Measurements from ENCODE around the gene TNNI3. TPM values are rescaled to one million over a fixed set of nuclear protein-coding genes. Genes with fewer than 3 reads are reported as not detected.

The TNNI3 gene
- not detected in 2 replicates for total RNA-seq

GRCh38 chr19:55157064-55157908, at the start of gene TNNI3:
Gene TNNI3, minus strand, starts transcription at chr19:55157732. Its CDS starts 143 bp downstream, at chr19:55157589.

GRCh38 chr19:55179606-55180484, 22.3 kb upstream of the TNNI3 start, which contains the start of gene SYT5:
Gene SYT5, minus strand, starts transcription at chr19:55180289. Its CDS starts 1,248 bp downstream, at chr19:55179041.

GRCh38 chr19:55166530-55167268, 9.2 kb upstream of the TNNI3 start, which contains the start of gene DNAAF3:
Gene DNAAF3, minus strand, starts transcription at chr19:55166613. Its CDS starts 200 bp downstream, at chr19:55166413.

GRCh38 chr19:55149078-55150003, 8.2 kb downstream of the TNNI3 start, which contains the start of gene TNNT1:
Gene TNNT1, minus strand, starts transcription at chr19:55149206. Its CDS starts 2,049 bp downstream, at chr19:55147157.

GRCh38 chr19:55116859-55117662, 40.5 kb downstream of the TNNI3 start, which contains the start of gene PPP1R12C:
Gene PPP1R12C, minus strand, starts transcription at chr19:55117637. Its CDS starts 94 bp downstream, at chr19:55117543.

Other genes starting within 250 kb of the TNNI3 start
- gene NLRP7, start 210.2 kb downstream of the TNNI3 start, total RNA-seq = not detected in 2 replicates
- 28.3 and 29.8 TPM in 2 replicates for gene NLRP2, start 191.4 kb downstream of the TNNI3 start, total RNA-seq
- gene GP6, start 119.5 kb downstream of the TNNI3 start, total RNA-seq = not detected in 2 replicates
- 20.5 and 26.4 TPM in 2 replicates for gene RDH13, start 94.6 kb downstream of the TNNI3 start, total RNA-seq
- 112 and 125 TPM in 2 replicates for gene EPS8L1, start 81.9 kb downstream of the TNNI3 start, total RNA-seq
- gene PPP1R12C, start 40.1 kb downstream of the TNNI3 start, total RNA-seq = 36.5 and 41.4 TPM in 2 replicates
- 12.3 and 18.7 TPM in 2 replicates for gene TNNT1, start 8.5 kb downstream of the TNNI3 start, total RNA-seq
- gene DNAAF3, start 8.9 kb upstream of the TNNI3 start, total RNA-seq = 1.1 and 3.1 TPM in 2 replicates
- not detected in 2 replicates for gene SYT5, start 22.6 kb upstream of the TNNI3 start, total RNA-seq
- gene PTPRH, start 51.8 kb upstream of the TNNI3 start, total RNA-seq = 0.21 TPM in 1 of 2 replicates, not detected in the other
- gene TMEM86B, start 71.0 kb upstream of the TNNI3 start, total RNA-seq = 1.1 and 2.4 TPM in 2 replicates
- gene PPP6R1, start 101.3 kb upstream of the TNNI3 start, total RNA-seq = 38.7 and 50.4 TPM in 2 replicates
- 61.6 and 84.8 TPM in 2 replicates for gene HSPBP1, start 122.4 kb upstream of the TNNI3 start, total RNA-seq
- 1.6 and 5.0 TPM in 2 replicates for gene BRSK1, start 126.3 kb upstream of the TNNI3 start, total RNA-seq
- gene TMEM150B, start 167.6 kb upstream of the TNNI3 start, total RNA-seq = not detected in 2 replicates
- 14.7 and 18.8 TPM in 2 replicates for gene KMT5C, start 182.1 kb upstream of the TNNI3 start, total RNA-seq
- gene COX6B2, start 197.0 kb upstream of the TNNI3 start, total RNA-seq = 0.35 TPM in 1 of 2 replicates, not detected in the other
- gene GARIN5B, start 205.5 kb upstream of the TNNI3 start, total RNA-seq = not detected in 2 replicates
- gene IL11, start 212.7 kb upstream of the TNNI3 start, total RNA-seq = 5.5 and 6.1 TPM in 2 replicates
- not detected in 2 replicates for gene TMEM190, start 219.1 kb upstream of the TNNI3 start, total RNA-seq
- gene TMEM238, start 226.6 kb upstream of the TNNI3 start, total RNA-seq = 11.8 and 33.3 TPM in 2 replicates
- 279 and 544 TPM in 2 replicates for gene RPL28, start 228.2 kb upstream of the TNNI3 start, total RNA-seq

All from airway epithelial cell (primary cell).